ENCODE data around the gene GLDN. TPM values are rescaled to one million over a fixed set of nuclear protein-coding genes. Genes with fewer than 3 reads are reported as not detected.

GLDN gene
- total and polyA plus RNA-seq, 2 of the 8 experiments (the other 6 are each of a cell fraction or from before 2014, with no cell fraction given), result 0.24 to 0.50 TPM

DNA sequence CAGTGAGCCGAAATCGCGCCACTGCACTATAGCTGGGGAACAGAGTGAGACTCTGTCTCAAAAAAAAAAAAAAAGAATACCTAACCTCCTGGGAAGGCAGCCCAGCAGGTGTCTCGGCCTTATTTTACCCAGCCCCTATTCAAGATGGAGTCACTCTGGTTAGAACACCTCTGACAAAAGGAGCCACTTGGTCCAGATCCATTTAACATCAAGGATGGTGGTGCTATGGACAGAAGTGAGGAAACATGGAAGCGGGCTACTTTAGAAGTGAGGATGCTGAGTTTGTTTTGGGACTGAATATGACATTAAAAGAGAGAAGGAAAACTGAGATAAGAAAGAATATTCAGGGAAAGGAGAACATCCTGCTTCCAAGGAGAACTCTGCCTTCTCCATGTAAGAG is 14.7 kb downstream of the GLDN start:
- WGBS, 2 experiments (ENCODE audit: extremely low coverage in 1 of 2, insufficient coverage in 1 of 2, insufficient read length in 1 of 2, insufficient replicate concordance in 2 of 2, low coverage in 1 of 2, low lambda C conversion rate in 2 of 2, missing lambda C conversion rate in 1 of 2), result 88% methylated on average over 5 of the region's 5 CpGs; no CpG with 5 or more reads in 1 of the 2 experiments
- no peak overlapping the region for H4K5ac ChIP-seq (ENCODE audit: insufficient read length, low read depth, low read length)
- TF ChIP-seq TAF7 (optimal IDR thresholded peaks at IDR 0.05; ENCODE audit: borderline replicate concordance, low read depth, low read length) (no peak), SAP30 (IDR thresholded peaks at IDR 0.05; ENCODE audit: insufficient read depth, insufficient replicate concordance, low read length) (no peak)

More for the DNA sequence above, 14.7 kb downstream of the GLDN start:
- Histone ChIP-seq H3K36me3 (ENCODE audit: control insufficient read depth in 2 of 4, insufficient read depth in 4 of 4, low read length in 3 of 4) (no peaks in the 10 kb centered on the region), H3K4me2 (ENCODE audit: insufficient read depth in 1 of 2, low read depth in 2 of 2, low read length in 2 of 2) (no peak overlapping the region), H4K20me1 (replicated peaks in 1 of 2; ENCODE audit: control insufficient read depth in 1 of 2, insufficient read depth in 2 of 2, low read length in 2 of 2) (no peaks in the 10 kb centered on the region), H3K18ac (ENCODE audit: extremely low read depth, low read length) (no peak overlapping the region), H3K9ac (replicated peaks in 1 of 4; ENCODE audit: extremely low read depth in 1 of 4, low read depth in 3 of 4, low read length in 3 of 4) (no peak overlapping the region), H3K4me1 (replicated peaks in 1 of 4; ENCODE audit: control insufficient read depth in 3 of 4, insufficient read depth in 4 of 4, low read length in 3 of 4) (no peaks in the 10 kb centered on the region), H3K27ac (ENCODE audit: low read depth, low read length) (no peak overlapping the region), H2BK15ac (ENCODE audit: low read length) (no peak overlapping the region), H4K91ac (replicated peaks; ENCODE audit: insufficient read length, low read length) (no peak overlapping the region), H2BK5ac (ENCODE audit: low read depth, low read length) (no peak overlapping the region), H2AFZ (ENCODE audit: low read length) (no peak overlapping the region), H3K79me2 (ENCODE audit: control insufficient read depth in 1 of 2, insufficient read depth in 2 of 2, low read length in 2 of 2) (no peaks in the 10 kb centered on the region), H3K23me2 (ENCODE audit: low read depth, low read length) (no peaks in the 10 kb centered on the region), H2BK20ac (ENCODE audit: low read length) (no peak overlapping the region), H3K23ac (ENCODE audit: insufficient read length) (no peak overlapping the region), H2AK5ac (ENCODE audit: low read depth, low read length) (no peak overlapping the region), H3K14ac (ENCODE audit: insufficient read length) (no peak overlapping the region), H4K8ac (ENCODE audit: extremely low read depth, insufficient read depth, low read length) (no peak overlapping the region), H2BK120ac (replicated peaks; ENCODE audit: low read depth, low read length) (no peak overlapping the region), H3K79me1 (ENCODE audit: low read depth, low read length) (no peaks in the 10 kb centered on the region), H3K27me3 (replicated peaks in 1 of 4; ENCODE audit: control insufficient read depth in 3 of 4, extremely low read depth in 1 of 4, insufficient read depth in 3 of 4, low read length in 3 of 4) (no peaks in the 10 kb centered on the region), H3K4me3 (ENCODE audit: extremely low read depth in 1 of 4, insufficient read depth in 2 of 4, low read depth in 3 of 4, low read length in 4 of 4) (no peak overlapping the region), H3K9me3 (ENCODE audit: insufficient read depth in 2 of 2, low read depth in 1 of 2, low read length in 1 of 2) (no peaks in the 10 kb centered on the region), H3K4ac (replicated peaks; ENCODE audit: insufficient read length, low read depth, low read length) (no peak overlapping the region), H3K56ac (replicated peaks; ENCODE audit: insufficient read length, low read depth, low read length) (no peak overlapping the region), H2BK12ac (ENCODE audit: low read depth, low read length) (no peak overlapping the region)
- ChIA-PET POLR2A (ENCODE audit: partially characterized antibody) (no interaction called here), CTCF (ENCODE audit: partially characterized antibody) (no interaction called here)
- DNase-seq (ENCODE audit: low read depth in 1 of 2, low spot score in 2 of 2) (no peak), FAIRE-seq (no peak)
